ENCODE measurements around the gene ATP8B2.

DNA sequence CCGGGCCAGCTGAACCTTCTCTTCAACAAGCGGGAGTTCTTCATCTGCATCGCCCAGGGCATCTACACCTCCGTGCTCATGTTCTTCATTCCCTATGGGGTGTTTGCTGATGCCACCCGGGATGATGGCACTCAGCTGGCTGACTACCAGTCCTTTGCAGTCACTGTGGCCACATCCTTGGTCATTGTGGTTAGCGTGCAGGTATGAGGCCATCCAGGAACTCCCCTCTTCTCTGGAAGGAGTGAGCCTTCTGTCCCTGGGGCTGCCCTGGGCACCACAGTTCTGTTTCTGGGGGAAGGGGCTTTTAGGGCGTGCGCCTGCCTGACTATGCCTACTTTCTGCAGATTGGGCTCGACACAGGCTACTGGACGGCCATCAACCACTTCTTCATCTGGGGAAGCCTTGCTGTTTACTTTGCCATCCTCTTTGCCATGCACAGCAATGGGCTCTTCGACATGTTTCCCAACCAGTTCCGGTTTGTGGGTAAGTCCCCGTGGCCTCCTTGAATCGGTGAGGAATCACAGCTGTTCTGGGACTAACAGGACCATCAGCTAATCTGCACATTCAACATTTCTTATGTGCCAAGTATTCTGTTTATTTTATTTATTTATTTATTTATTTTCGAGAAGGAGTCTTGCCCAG, 21.1 kb downstream of the ATP8B2 start:
- TF ChIP-seq, protein P1, sequence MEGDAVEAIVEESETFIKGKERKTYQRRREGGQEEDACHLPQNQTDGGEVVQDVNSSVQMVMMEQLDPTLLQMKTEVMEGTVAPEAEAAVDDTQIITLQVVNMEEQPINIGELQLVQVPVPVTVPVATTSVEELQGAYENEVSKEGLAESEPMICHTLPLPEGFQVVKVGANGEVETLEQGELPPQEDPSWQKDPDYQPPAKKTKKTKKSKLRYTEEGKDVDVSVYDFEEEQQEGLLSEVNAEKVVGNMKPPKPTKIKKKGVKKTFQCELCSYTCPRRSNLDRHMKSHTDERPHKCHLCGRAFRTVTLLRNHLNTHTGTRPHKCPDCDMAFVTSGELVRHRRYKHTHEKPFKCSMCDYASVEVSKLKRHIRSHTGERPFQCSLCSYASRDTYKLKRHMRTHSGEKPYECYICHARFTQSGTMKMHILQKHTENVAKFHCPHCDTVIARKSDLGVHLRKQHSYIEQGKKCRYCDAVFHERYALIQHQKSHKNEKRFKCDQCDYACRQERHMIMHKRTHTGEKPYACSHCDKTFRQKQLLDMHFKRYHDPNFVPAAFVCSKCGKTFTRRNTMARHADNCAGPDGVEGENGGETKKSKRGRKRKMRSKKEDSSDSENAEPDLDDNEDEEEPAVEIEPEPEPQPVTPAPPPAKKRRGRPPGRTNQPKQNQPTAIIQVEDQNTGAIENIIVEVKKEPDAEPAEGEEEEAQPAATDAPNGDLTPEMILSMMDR (conservative IDR thresholded peaks at IDR 0.05 in 1 of 2, IDR thresholded peaks at IDR 0.05 in 1 of 2; ENCODE audit: extremely low read depth in 1 of 2, insufficient read depth in 1 of 2, low read depth in 1 of 2, low read length in 2 of 2), result no peak
- no peak for TF ChIP-seq EZH2 (IDR thresholded peaks at IDR 0.05; ENCODE audit: borderline replicate concordance, low read length)
